HepG2 (cell line): ENCODE data around the gene STEAP2. TPM values are rescaled to one million over a fixed set of nuclear protein-coding genes. Genes with fewer than 3 reads are reported as not detected.
A peak's percentile ranks its signal among the peaks of the same experiment; 100 is the strongest.

Source experiments
- HOXA5 ChIP-seq: sonication (generic); formaldehyde crosslinking; IDR thresholded peaks from 2 replicates; pipeline ENCODE4 v1.4.0; 2020; ENCODE audit warnings: missing genetic modification reagents
- RAD21 ChIP-seq: fragments of 450-650 bp; formaldehyde crosslinking; IDR thresholded peaks from 2 replicates; pipeline ENCODE4 v1.5.0; 2020; ENCODE audit warnings: mild to moderate bottlenecking
- SKI ChIP-seq: fragments of 450-650 bp; IDR thresholded peaks from one replicate; pipeline ENCODE4 v1.6.1; 2018; ENCODE audit warnings: mild to moderate bottlenecking; ENCODE audit not compliant: partially characterized antibody
- SSRP1 ChIP-seq: IDR thresholded peaks from 2 replicates; pipeline ENCODE4 v1.6.1; 2016; ENCODE audit warnings: control low read depth
- ZC3H4 ChIP-seq: sonication (generic); formaldehyde crosslinking; IDR thresholded peaks from 2 replicates; pipeline ENCODE4 v1.4.0; 2020; ENCODE audit warnings: missing genetic modification reagents, borderline replicate concordance
- polyA plus RNA-seq, 8 experiments: library from polyadenylated mRNA; depleted of rRNA in 3 of 8; stranded (reverse) in 7 of 8; unstranded in 1 of 8; fragments of >200 nt; fragmentation: Illumina TruSeq in 4 of 8; extraction: Trizol in 4 of 8; gene quantifications; 2 replicates each; pipeline versions ENCODE4 v1.2.1 to v1.2.3, GENCODE V29; 2011 to 2016; ENCODE audit warnings: low read depth in 4 of 8, missing spikeins in 1 of 8, mixed read lengths in 1 of 8; ENCODE audit not compliant: insufficient read depth in 1 of 8
- total RNA-seq, 5 experiments: library from RNA; depleted of rRNA; stranded (reverse); fragments of >200 nt; fragmentation: Illumina TruSeq; extraction: Trizol; gene quantifications; 2 replicates each; pipeline ENCODE4 v1.2.3, GENCODE V29; 2016; ENCODE audit warnings: low read depth in 1 of 5
- TF ChIP-seq, protein P1 (sequence below): fragments of 450-650 bp; IDR thresholded peaks from 2 replicates; pipeline ENCODE4 v1.6.1; 2017
- TF ChIP-seq, protein P2 (sequence below): IDR thresholded peaks from 2 replicates; pipeline ENCODE4 v1.6.1; 2016; ENCODE audit warnings: low read depth
- TF ChIP-seq, protein P3 (sequence below): sonication (generic); formaldehyde crosslinking; IDR thresholded peaks from 2 replicates; pipeline ENCODE4 v1.4.0; 2020; ENCODE audit warnings: missing genetic modification reagents

The STEAP2 gene
- total and polyA plus RNA-seq, 2 of the 13 experiments (the other 11 are each of a cell fraction or from before 2014, with no cell fraction given): 4.3 to 4.4 TPM

DNA sequence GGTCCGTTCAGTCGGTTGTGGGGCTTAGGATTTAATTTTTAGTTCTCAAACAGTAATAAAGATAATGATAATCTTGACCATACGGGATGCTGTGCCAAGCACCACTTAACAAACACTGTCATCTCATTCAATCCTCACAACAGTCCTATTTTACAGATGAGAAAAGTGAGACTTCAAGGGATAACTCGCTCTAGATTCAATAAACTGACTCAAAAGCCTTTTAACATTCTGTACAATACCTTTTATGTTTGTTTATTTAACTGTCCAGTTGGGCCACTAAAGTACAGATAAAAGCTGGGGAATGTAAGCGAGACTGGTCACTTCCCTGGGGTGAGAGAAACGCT is 33.0 kb downstream of the STEAP2 start (continued):
- TF ChIP-seq, protein P1, sequence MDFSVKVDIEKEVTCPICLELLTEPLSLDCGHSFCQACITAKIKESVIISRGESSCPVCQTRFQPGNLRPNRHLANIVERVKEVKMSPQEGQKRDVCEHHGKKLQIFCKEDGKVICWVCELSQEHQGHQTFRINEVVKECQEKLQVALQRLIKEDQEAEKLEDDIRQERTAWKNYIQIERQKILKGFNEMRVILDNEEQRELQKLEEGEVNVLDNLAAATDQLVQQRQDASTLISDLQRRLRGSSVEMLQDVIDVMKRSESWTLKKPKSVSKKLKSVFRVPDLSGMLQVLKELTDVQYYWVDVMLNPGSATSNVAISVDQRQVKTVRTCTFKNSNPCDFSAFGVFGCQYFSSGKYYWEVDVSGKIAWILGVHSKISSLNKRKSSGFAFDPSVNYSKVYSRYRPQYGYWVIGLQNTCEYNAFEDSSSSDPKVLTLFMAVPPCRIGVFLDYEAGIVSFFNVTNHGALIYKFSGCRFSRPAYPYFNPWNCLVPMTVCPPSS: no peak
- TF ChIP-seq RAD21 (CRISPR knock-in tag): no peak
- TF ChIP-seq HOXA5 (CRISPR knock-in tag): peak; percentile 13; the same call in 1 of the 2 replicates
- TF ChIP-seq SKI: no peak
- TF ChIP-seq, protein P2, sequence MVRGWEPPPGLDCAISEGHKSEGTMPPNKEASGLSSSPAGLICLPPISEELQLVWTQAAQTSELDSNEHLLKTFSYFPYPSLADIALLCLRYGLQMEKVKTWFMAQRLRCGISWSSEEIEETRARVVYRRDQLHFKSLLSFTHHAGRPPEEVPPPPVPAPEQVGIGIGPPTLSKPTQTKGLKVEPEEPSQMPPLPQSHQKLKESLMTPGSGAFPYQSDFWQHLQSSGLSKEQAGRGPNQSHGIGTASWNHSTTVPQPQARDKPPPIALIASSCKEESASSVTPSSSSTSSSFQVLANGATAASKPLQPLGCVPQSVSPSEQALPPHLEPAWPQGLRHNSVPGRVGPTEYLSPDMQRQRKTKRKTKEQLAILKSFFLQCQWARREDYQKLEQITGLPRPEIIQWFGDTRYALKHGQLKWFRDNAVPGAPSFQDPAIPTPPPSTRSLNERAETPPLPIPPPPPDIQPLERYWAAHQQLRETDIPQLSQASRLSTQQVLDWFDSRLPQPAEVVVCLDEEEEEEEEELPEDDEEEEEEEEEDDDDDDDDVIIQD: no peak
- TF ChIP-seq ZC3H4: no peak
- TF ChIP-seq, protein P3, sequence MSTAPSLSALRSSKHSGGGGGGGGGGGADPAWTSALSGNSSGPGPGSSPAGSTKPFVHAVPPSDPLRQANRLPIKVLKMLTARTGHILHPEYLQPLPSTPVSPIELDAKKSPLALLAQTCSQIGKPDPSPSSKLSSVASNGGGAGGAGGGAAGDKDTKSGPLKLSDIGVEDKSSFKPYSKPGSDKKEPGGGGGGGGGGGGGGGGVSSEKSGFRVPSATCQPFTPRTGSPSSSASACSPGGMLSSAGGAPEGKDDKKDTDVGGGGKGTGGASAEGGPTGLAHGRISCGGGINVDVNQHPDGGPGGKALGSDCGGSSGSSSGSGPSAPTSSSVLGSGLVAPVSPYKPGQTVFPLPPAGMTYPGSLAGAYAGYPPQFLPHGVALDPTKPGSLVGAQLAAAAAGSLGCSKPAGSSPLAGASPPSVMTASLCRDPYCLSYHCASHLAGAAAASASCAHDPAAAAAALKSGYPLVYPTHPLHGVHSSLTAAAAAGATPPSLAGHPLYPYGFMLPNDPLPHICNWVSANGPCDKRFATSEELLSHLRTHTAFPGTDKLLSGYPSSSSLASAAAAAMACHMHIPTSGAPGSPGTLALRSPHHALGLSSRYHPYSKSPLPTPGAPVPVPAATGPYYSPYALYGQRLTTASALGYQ (CRISPR knock-in tag): 0 out of 2 replicates have a peak, but pooled peaks have one; percentile 25
- no peak for TF ChIP-seq SSRP1 (CRISPR knock-in tag)
